Chondrocyte (in vitro differentiated cells): ENCODE data around the gene MBD4. TPM values are rescaled to one million over a fixed set of nuclear protein-coding genes. Genes with fewer than 3 reads are reported as not detected.
A peak's percentile ranks its signal among the peaks of the same experiment; 100 is the strongest.

Experiments used
- DNase-seq: peaks from one replicate; pipeline ENCODE4 v3.0.0; 2021; ENCODE audit warnings: mixed read lengths, low spot score
- H3K27ac Mint-ChIP-seq: one replicate; pipeline ENCODE4 v1.8.0; 2021; ENCODE audit warnings: mild to moderate bottlenecking, moderate library complexity, mixed read lengths; ENCODE audit not compliant: unreplicated experiment
- H3K27me3 Mint-ChIP-seq: 2 replicates; pipeline ENCODE4 v1.8.0; 2021; ENCODE audit warnings: low read depth, mixed read lengths
- H3K36me3 Mint-ChIP-seq: 2 replicates; pipeline ENCODE4 v1.8.0; 2021; ENCODE audit warnings: low read depth, mixed read lengths
- H3K4me1 Mint-ChIP-seq: 2 replicates; pipeline ENCODE4 v1.8.0; 2021; ENCODE audit warnings: low read depth, mild to moderate bottlenecking, mixed read lengths
- H3K4me3 Mint-ChIP-seq: one replicate; pipeline ENCODE4 v1.8.0; 2021; ENCODE audit warnings: mild to moderate bottlenecking, moderate library complexity, mixed read lengths; ENCODE audit not compliant: unreplicated experiment
- H3K9me3 Mint-ChIP-seq: 2 replicates; pipeline ENCODE4 v1.8.0; 2021; ENCODE audit warnings: low read depth, mixed read lengths
- total RNA-seq: library from RNA; stranded (reverse); gene quantifications from 3 replicates; pipeline ENCODE4 v1.2.1, GENCODE V29; 2021
- TF ChIP-seq, protein P1 (sequence below): fragments of 200-600 bp; sonication (generic); IDR thresholded peaks from 2 replicates; pipeline ENCODE4 v1.5.0; 2021; ENCODE audit warnings: antibody characterized with exemption, mild to moderate bottlenecking, moderate library complexity

The MBD4 gene
- total RNA-seq, 1 donor from 2014 or later = 20.6 TPM

DNA sequence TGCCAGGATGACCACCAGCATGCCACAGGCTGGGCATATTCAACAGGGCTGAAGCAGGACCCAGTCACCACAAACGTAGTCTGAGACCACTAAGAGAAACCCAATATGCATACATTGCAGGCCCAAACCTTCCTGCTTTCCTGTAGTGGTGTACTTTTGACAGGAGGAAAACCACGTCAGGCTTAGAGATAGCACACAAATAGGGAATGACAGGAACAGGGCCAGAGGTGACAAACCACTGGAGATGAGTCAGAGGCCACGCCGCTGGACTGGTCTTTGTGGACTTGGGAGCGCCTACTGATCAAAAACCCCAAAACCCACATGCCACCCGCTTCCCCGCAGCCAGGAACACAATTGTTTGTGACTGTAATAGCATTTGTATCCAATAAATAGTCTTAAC is 7.7 kb downstream of the MBD4 start:
- Mint-ChIP-seq H3K27ac (no peak overlapping the region), H3K27me3 (no peaks in the 10 kb centered on the region), H3K4me1 (peaks cover 22% of the 10 kb centered on the region), H3K4me3 (no peak overlapping the region), H3K9me3 (no peaks in the 10 kb centered on the region), H3K36me3 (peaks cover 23% of the 10 kb centered on the region)
- TF ChIP-seq, protein P1, sequence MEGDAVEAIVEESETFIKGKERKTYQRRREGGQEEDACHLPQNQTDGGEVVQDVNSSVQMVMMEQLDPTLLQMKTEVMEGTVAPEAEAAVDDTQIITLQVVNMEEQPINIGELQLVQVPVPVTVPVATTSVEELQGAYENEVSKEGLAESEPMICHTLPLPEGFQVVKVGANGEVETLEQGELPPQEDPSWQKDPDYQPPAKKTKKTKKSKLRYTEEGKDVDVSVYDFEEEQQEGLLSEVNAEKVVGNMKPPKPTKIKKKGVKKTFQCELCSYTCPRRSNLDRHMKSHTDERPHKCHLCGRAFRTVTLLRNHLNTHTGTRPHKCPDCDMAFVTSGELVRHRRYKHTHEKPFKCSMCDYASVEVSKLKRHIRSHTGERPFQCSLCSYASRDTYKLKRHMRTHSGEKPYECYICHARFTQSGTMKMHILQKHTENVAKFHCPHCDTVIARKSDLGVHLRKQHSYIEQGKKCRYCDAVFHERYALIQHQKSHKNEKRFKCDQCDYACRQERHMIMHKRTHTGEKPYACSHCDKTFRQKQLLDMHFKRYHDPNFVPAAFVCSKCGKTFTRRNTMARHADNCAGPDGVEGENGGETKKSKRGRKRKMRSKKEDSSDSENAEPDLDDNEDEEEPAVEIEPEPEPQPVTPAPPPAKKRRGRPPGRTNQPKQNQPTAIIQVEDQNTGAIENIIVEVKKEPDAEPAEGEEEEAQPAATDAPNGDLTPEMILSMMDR = no peak
- no peak for DNase-seq

- H3K27me3 Mint-ChIP-seq = no peaks in the 10 kb centered on the region
- TF ChIP-seq, protein P1 = no peak
- peaks cover 17% of the 10 kb centered on the region for H3K36me3 Mint-ChIP-seq
- DNase-seq = no peak
- no peak overlapping the region for H3K27ac Mint-ChIP-seq
- H3K4me3 Mint-ChIP-seq = no peak overlapping the region
- peaks cover 16% of the 10 kb centered on the region for H3K4me1 Mint-ChIP-seq
- no peaks in the 10 kb centered on the region for H3K9me3 Mint-ChIP-seq
Measured at GRCh38 chr3:129429602-129430001, 10.1 kb downstream of the MBD4 start.

GRCh38 chr3:129429080-129429451 is 10.7 kb downstream of the MBD4 start:
- TF ChIP-seq, protein P1 = no peak
- H3K9me3 Mint-ChIP-seq = no peaks in the 10 kb centered on the region
- DNase-seq = no peak
- H3K4me3 Mint-ChIP-seq = no peak overlapping the region
- peak overlapping the region; percentile 86 for H3K27ac Mint-ChIP-seq
- H3K27me3 Mint-ChIP-seq = no peaks in the 10 kb centered on the region
- H3K36me3 Mint-ChIP-seq = peaks cover 17% of the 10 kb centered on the region
- H3K4me1 Mint-ChIP-seq = peaks cover 16% of the 10 kb centered on the region

DNA sequence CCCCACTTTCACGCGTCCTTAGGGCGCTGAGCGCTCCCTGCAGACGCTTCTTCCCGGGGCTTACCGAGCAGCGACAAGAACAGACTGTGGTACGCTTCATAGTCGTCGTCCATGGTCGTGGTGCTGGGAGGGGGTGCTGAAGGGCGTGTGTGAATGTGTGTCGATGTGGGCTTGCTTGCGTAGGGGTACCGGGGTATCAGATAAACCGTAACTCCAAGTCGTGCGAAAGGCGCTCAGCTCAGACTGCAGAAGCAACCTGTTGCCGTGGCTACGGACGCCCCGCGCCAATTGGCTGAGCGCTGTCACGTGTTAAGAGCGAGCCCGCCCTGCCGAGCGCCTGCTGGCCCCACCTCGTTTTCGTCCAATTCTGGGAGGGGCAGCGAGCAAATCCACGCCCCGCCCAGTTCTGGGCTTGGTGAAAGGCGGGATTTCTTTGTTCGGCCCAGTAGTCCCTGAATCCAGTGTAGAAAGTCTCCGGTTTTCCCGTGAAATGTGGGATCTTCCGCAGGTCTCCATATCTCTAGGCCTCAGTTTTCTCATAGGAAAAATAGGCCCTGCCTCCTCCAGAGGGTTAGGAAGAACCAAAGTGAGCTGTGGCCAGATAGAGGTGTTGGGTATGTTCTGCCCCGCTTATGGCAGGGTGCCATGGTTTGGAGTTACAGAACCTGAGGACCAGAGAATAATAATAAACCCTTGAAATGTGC is 11.2 kb downstream of the MBD4 start, which contains the start of gene EFCAB12:
TSS of gene EFCAB12 (minus strand) at position 261 of the 704 bp plus-strand sequence. CDS start at position 113, 148 bp downstream.
- H3K9me3 Mint-ChIP-seq = no peaks in the 10 kb centered on the region
- peaks cover 16% of the 10 kb centered on the region for H3K4me1 Mint-ChIP-seq
- peak within 1 kb of the TSS; percentile 91 for H3K4me3 Mint-ChIP-seq
- no peaks in the 10 kb centered on the region for H3K27me3 Mint-ChIP-seq
- TF ChIP-seq, protein P1 = peak; percentile 23
- peak; percentile 98 for DNase-seq
- peak within 1 kb of the TSS; percentile 86 for H3K27ac Mint-ChIP-seq
- peaks cover 12% of the 10 kb centered on the region for H3K36me3 Mint-ChIP-seq

- peaks cover 16% of the 10 kb centered on the region for H3K4me1 Mint-ChIP-seq
- H3K27ac Mint-ChIP-seq = no peak overlapping the region
- H3K9me3 Mint-ChIP-seq = no peaks in the 10 kb centered on the region
- H3K27me3 Mint-ChIP-seq = no peaks in the 10 kb centered on the region
- H3K4me3 Mint-ChIP-seq = peak overlapping the region; percentile 91
- no peak for DNase-seq
- H3K36me3 Mint-ChIP-seq = peaks cover 12% of the 10 kb centered on the region
- TF ChIP-seq, protein P1 = no peak
Measured at GRCh38 chr3:129428007-129428375, 11.8 kb downstream of the MBD4 start.
